WTC11 (cell line): ENCODE measurements around the gene WNT3. TPM values are rescaled to one million over a fixed set of nuclear protein-coding genes. Genes with fewer than 3 reads are reported as not detected.

Experiments
- ATAC-seq: fragments of 200-7000 bp; cut with Tn5 transposase; 2 replicates; pipeline ENCODE4 v1.10.0; 2021; ENCODE audit warnings: mild to moderate bottlenecking, moderate library complexity
- CTCF ChIA-PET: fragments of 300-600 bp; sonication (Branson Sonifier 250); formaldehyde crosslinking; loops from one replicate; lab custom pipeline; 2021; ENCODE audit warnings: antibody characterized with exemption; lab: Charles Lee
- POLR2A ChIA-PET: fragments of 350-600 bp; sonication (Branson Sonifier 250); formaldehyde crosslinking; loops from one replicate; lab custom pipeline; 2021; ENCODE audit warnings: antibody characterized with exemption; lab: Charles Lee
- DNase-seq: peaks from one replicate; pipeline ENCODE4 v3.0.0; 2021; ENCODE audit warnings: low spot score
- H3K27ac Mint-ChIP-seq: 2 replicates; pipeline ENCODE4 v1.8.0; 2021; ENCODE audit warnings: mixed read lengths
- H3K27me3 Mint-ChIP-seq: 2 replicates; pipeline ENCODE4 v1.8.0; 2021; ENCODE audit warnings: low read depth, mild to moderate bottlenecking, moderate library complexity, mixed read lengths
- H3K36me3 Mint-ChIP-seq: 2 replicates; pipeline ENCODE4 v1.8.0; 2021; ENCODE audit warnings: mixed read lengths
- H3K4me1 Mint-ChIP-seq: 2 replicates; pipeline ENCODE4 v1.8.0; 2022; ENCODE audit warnings: mixed read lengths
- H3K4me3 Mint-ChIP-seq: 2 replicates; pipeline ENCODE4 v1.8.0; 2021; ENCODE audit warnings: mild to moderate bottlenecking, moderate library complexity, mixed read lengths
- H3K9me3 Mint-ChIP-seq: 2 replicates; pipeline ENCODE4 v1.8.0; 2021; ENCODE audit warnings: mixed read lengths
- CBFB ChIP-seq: sonication (generic); formaldehyde crosslinking; IDR thresholded peaks from 2 replicates; pipeline ENCODE4 v1.8.1; 2022; ENCODE audit warnings: mild to moderate bottlenecking, low read depth, missing genetic modification reagents
- E2F1 ChIP-seq: sonication (generic); formaldehyde crosslinking; IDR thresholded peaks from 2 replicates; pipeline ENCODE4 v1.8.0; 2022; ENCODE audit warnings: mild to moderate bottlenecking, missing genetic modification reagents
- FOXP1 ChIP-seq: sonication (generic); formaldehyde crosslinking; IDR thresholded peaks from 2 replicates; pipeline ENCODE4 v1.8.0; 2022; ENCODE audit warnings: missing genetic modification reagents, mild to moderate bottlenecking, moderate library complexity, borderline replicate concordance
- GTF2I ChIP-seq: fragments of 250-450 bp; sonication (Bioruptor Pico); conservative IDR thresholded peaks from 2 replicates; pipeline ENCODE4 v1.4.0; 2021; ENCODE audit warnings: mild to moderate bottlenecking
- IRF1 ChIP-seq: sonication (generic); formaldehyde crosslinking; IDR thresholded peaks from 2 replicates; pipeline ENCODE4 v1.8.0; 2023; ENCODE audit warnings: missing genetic modification reagents
- IRF2 ChIP-seq: sonication (generic); formaldehyde crosslinking; IDR thresholded peaks from 2 replicates; pipeline ENCODE4 v1.8.0; 2022; ENCODE audit warnings: low read depth, missing genetic modification reagents, borderline replicate concordance
- NFE2L1 ChIP-seq: sonication (generic); formaldehyde crosslinking; IDR thresholded peaks from 2 replicates; pipeline ENCODE4 v1.8.1; 2023; ENCODE audit warnings: missing genetic modification reagents
- NFYB ChIP-seq: sonication (generic); formaldehyde crosslinking; conservative IDR thresholded peaks from 2 replicates; pipeline ENCODE4 v1.8.0; 2022; ENCODE audit warnings: low read depth, missing genetic modification reagents
- OVOL2 ChIP-seq: fragments of 250-450 bp; sonication (Bioruptor Pico); IDR thresholded peaks from 2 replicates; pipeline ENCODE4 v1.9.0; 2021; ENCODE audit warnings: mild to moderate bottlenecking, borderline replicate concordance
- PRDM15 ChIP-seq: sonication (generic); formaldehyde crosslinking; IDR thresholded peaks from 2 replicates; pipeline ENCODE4 v1.8.0; 2022; ENCODE audit warnings: missing genetic modification reagents
- SP1 ChIP-seq: sonication (generic); formaldehyde crosslinking; conservative IDR thresholded peaks from 2 replicates; pipeline ENCODE4 v1.8.1; 2022; ENCODE audit warnings: missing genetic modification reagents
- ZNF219 ChIP-seq: sonication (generic); formaldehyde crosslinking; IDR thresholded peaks from 2 replicates; pipeline ENCODE4 v1.8.0; 2023; ENCODE audit warnings: missing genetic modification reagents, mild to moderate bottlenecking, borderline replicate concordance
- ZNF317 ChIP-seq: sonication (generic); formaldehyde crosslinking; IDR thresholded peaks from 2 replicates; pipeline ENCODE4 v1.8.1; 2023; ENCODE audit warnings: low read depth, mild to moderate bottlenecking, moderate library complexity, missing genetic modification reagents, borderline replicate concordance
- total RNA-seq: library from RNA; stranded (reverse); gene quantifications from 3 replicates; pipeline ENCODE4 v1.2.3, GENCODE V29; 2021
- TF ChIP-seq, protein P1 (sequence below): sonication (generic); formaldehyde crosslinking; IDR thresholded peaks from 2 replicates; pipeline ENCODE4 v1.8.0; 2022; ENCODE audit warnings: mild to moderate bottlenecking, missing genetic modification reagents
- TF ChIP-seq, protein P2 (sequence below): fragments of 200-600 bp; IDR thresholded peaks from 2 replicates; pipeline ENCODE4 v1.8.0; 2022; ENCODE audit warnings: antibody characterized with exemption

WNT3 gene
- total RNA-seq, 1 experiment from 2014 or later: 14.1 TPM

DNA sequence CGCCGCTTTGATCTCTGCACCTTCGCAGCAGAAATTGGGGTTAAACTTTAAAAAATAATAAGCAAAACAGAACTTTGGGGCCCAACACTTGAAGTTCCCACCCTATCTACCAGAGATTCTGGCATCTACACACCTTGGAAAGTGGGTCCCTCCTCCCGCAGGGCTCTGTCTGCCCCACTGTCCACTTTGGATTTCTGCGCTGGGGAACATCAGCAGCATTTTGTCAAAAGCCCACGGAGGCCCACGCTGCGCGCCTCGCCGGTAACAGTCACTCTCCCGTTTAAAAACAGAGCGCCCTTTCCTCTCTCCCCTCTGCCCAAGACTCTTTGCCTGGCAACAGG lies 32.2 kb upstream of the WNT3 start (continued):
- TF ChIP-seq E2F1: no peak

DNA sequence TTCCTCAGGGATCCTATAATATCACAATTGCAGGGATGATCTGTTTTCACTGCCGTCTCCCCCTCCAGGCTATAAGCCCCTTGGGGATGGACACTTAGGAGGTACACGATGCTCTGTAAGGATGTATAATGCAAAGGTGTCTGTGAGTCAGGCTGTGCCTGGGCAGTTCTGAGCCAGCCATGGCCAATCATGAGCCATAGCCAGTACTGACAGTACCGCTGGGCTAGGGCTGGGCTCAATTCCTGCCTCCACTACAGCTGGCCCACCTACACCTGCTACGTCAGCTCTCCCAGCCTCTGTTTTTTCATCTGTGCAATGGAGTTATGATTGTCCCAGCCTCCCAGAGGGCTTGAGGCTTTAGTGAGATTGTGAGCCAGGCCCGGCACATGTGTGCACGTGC lies 30.0 kb upstream of the WNT3 start:
- DNase-seq (no peak), ATAC-seq (no peak)
- Mint-ChIP-seq H3K36me3 (peaks cover 1% of the 10 kb centered on the region; the same call in 1 of the 2 replicates), H3K4me3 (no peak overlapping the region), H3K4me1 (peaks cover 6% of the 10 kb centered on the region), H3K27me3 (peaks cover 66% of the 10 kb centered on the region), H3K9me3 (peaks cover 1% of the 10 kb centered on the region), H3K27ac (no peak overlapping the region)
- CTCF ChIA-PET: interaction anchor here (2.1 to 4.5 kb wide), 2 partner anchors 28 to 93 kb away, joined by 8 to 18 read pairs; no protein-coding TSS in a partner anchor
- POLR2A ChIA-PET: no interaction called here
- no peak for TF ChIP-seq FOXP1 (CRISPR knock-in tag)
- TF ChIP-seq NFE2L1 (CRISPR knock-in tag): no peak
- TF ChIP-seq CBFB (CRISPR knock-in tag): no peak
- no peak for TF ChIP-seq SP1 (CRISPR knock-in tag)
- no peak for TF ChIP-seq PRDM15 (CRISPR knock-in tag)
- no peak for TF ChIP-seq IRF1 (CRISPR knock-in tag)
- no peak for TF ChIP-seq ZNF317
- TF ChIP-seq OVOL2: no peak
- TF ChIP-seq, protein P1, sequence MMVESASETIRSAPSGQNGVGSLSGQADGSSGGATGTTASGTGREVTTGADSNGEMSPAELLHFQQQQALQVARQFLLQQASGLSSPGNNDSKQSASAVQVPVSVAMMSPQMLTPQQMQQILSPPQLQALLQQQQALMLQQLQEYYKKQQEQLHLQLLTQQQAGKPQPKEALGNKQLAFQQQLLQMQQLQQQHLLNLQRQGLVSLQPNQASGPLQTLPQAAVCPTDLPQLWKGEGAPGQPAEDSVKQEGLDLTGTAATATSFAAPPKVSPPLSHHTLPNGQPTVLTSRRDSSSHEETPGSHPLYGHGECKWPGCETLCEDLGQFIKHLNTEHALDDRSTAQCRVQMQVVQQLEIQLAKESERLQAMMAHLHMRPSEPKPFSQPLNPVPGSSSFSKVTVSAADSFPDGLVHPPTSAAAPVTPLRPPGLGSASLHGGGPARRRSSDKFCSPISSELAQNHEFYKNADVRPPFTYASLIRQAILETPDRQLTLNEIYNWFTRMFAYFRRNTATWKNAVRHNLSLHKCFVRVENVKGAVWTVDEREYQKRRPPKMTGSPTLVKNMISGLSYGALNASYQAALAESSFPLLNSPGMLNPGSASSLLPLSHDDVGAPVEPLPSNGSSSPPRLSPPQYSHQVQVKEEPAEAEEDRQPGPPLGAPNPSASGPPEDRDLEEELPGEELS: no peak
- TF ChIP-seq, protein P2, sequence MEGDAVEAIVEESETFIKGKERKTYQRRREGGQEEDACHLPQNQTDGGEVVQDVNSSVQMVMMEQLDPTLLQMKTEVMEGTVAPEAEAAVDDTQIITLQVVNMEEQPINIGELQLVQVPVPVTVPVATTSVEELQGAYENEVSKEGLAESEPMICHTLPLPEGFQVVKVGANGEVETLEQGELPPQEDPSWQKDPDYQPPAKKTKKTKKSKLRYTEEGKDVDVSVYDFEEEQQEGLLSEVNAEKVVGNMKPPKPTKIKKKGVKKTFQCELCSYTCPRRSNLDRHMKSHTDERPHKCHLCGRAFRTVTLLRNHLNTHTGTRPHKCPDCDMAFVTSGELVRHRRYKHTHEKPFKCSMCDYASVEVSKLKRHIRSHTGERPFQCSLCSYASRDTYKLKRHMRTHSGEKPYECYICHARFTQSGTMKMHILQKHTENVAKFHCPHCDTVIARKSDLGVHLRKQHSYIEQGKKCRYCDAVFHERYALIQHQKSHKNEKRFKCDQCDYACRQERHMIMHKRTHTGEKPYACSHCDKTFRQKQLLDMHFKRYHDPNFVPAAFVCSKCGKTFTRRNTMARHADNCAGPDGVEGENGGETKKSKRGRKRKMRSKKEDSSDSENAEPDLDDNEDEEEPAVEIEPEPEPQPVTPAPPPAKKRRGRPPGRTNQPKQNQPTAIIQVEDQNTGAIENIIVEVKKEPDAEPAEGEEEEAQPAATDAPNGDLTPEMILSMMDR: no peak
- TF ChIP-seq IRF2: no peak
- TF ChIP-seq GTF2I: no peak

- DNase-seq (no peak), ATAC-seq (no peak)
- peaks cover 64% of the 10 kb centered on the region for H3K27me3 Mint-ChIP-seq
- H3K4me1 Mint-ChIP-seq: peaks cover 5% of the 10 kb centered on the region
- CTCF ChIA-PET: interaction anchor here (2.1 to 4.5 kb wide), 2 partner anchors 29 to 94 kb away, joined by 8 to 18 read pairs; no protein-coding TSS in a partner anchor
- peaks cover 12% of the 10 kb centered on the region for H3K9me3 Mint-ChIP-seq
- POLR2A ChIA-PET: no interaction called here
- TF ChIP-seq NFYB (CRISPR knock-in tag) (no peak), ZNF219 (no peak)
- H3K36me3 Mint-ChIP-seq: peaks cover 10% of the 10 kb centered on the region
- H3K4me3 Mint-ChIP-seq: no peak overlapping the region
- H3K27ac Mint-ChIP-seq: no peak overlapping the region
Measured at GRCh38 chr17:46847204-46848191, 29.0 kb upstream of the WNT3 start.
